ENCODE measurements around the gene SLC4A4.
A peak's percentile ranks its signal among the peaks of the same experiment; 100 is the strongest.

Gene SLC4A4

GRCh38 chr4:71602289-71602900 lies 263.6 kb downstream of the SLC4A4 start:
- H3K4me3 ChIP-seq (ENCODE audit: low read length): no peak overlapping the region
- peak; percentile 74 for DNase-seq (ENCODE audit: low read depth)
- no peak for TF ChIP-seq CTCF (IDR thresholded peaks at IDR 0.05; ENCODE audit: insufficient read depth, low read depth, low read length, missing control alignments)

- DNase-seq (ENCODE audit: low read depth): no peak
- no peak for TF ChIP-seq CTCF (IDR thresholded peaks at IDR 0.05; ENCODE audit: insufficient read depth, low read depth, low read length, missing control alignments)
- no peak overlapping the region for H3K4me3 ChIP-seq (ENCODE audit: low read length)
Observed at GRCh38 chr4:71604785-71605184, 266.0 kb downstream of the SLC4A4 start.

- H3K4me3 ChIP-seq (ENCODE audit: low read length): no peak overlapping the region
- DNase-seq (ENCODE audit: low read depth): no peak
- no peak for TF ChIP-seq CTCF (IDR thresholded peaks at IDR 0.05; ENCODE audit: insufficient read depth, low read depth, low read length, missing control alignments)
Observed at GRCh38 chr4:71607109-71607508, 268.3 kb downstream of the SLC4A4 start.

GRCh38 chr4:71607780-71608677 lies 269.2 kb downstream of the SLC4A4 start:
- TF ChIP-seq CTCF (IDR thresholded peaks at IDR 0.05; ENCODE audit: insufficient read depth, low read depth, low read length, missing control alignments): no peak
- DNase-seq (ENCODE audit: low read depth): peak; percentile 87
- H3K4me3 ChIP-seq (ENCODE audit: low read length): no peak overlapping the region

- no peak for TF ChIP-seq CTCF (IDR thresholded peaks at IDR 0.05; ENCODE audit: insufficient read depth, low read depth, low read length, missing control alignments)
- no peak overlapping the region for H3K4me3 ChIP-seq (ENCODE audit: low read length)
Observed at GRCh38 chr4:71608678-71609071, 269.9 kb downstream of the SLC4A4 start.

GRCh38 chr4:71609167-71609566 lies 270.3 kb downstream of the SLC4A4 start:
- peak; percentile 23 for DNase-seq (ENCODE audit: low read depth)
- no peak for TF ChIP-seq CTCF (IDR thresholded peaks at IDR 0.05; ENCODE audit: insufficient read depth, low read depth, low read length, missing control alignments)
- H3K4me3 ChIP-seq (ENCODE audit: low read length): no peak overlapping the region

More at GRCh38 chr4:71608678-71609071, 269.9 kb downstream of the SLC4A4 start:
- no peak for DNase-seq (ENCODE audit: low read depth)
